NT2/D1 (cell line): ENCODE results near the gene NOL4L.

Experiments used
- DNase-seq: peaks from one replicate; pipeline ENCODE4 v3.0.0-alpha.2; 2011; ENCODE audit warnings: low read depth, low spot score
- H3K27me3 ChIP-seq: 2 replicates; pipeline ENCODE4 v1.6.0; 2011; ENCODE audit warnings: mild to moderate bottlenecking; ENCODE audit not compliant: insufficient read length, insufficient read depth
- H3K36me3 ChIP-seq: 2 replicates; pipeline ENCODE4 v1.6.1; 2011; ENCODE audit warnings: mild to moderate bottlenecking, low read length, mixed read lengths; ENCODE audit not compliant: insufficient read depth, insufficient read length
- H3K4me1 ChIP-seq: 2 replicates; pipeline ENCODE4 v1.5.1; 2011; ENCODE audit not compliant: insufficient read depth, insufficient read length
- H3K4me3 ChIP-seq: 2 replicates; pipeline ENCODE4 v1.5.1; 2011; ENCODE audit warnings: low read depth; ENCODE audit not compliant: insufficient read length
- H3K9ac ChIP-seq: 2 replicates; pipeline ENCODE4 v1.6.0; 2011; ENCODE audit warnings: low read depth; ENCODE audit not compliant: insufficient read length
- H3K9me3 ChIP-seq: 2 replicates; pipeline ENCODE4 v1.5.1; 2011; ENCODE audit warnings: mild to moderate bottlenecking, low read length; ENCODE audit not compliant: insufficient read depth
- SUZ12 ChIP-seq: IDR thresholded peaks from 2 replicates; pipeline ENCODE4 v1.6.1; 2011; ENCODE audit not compliant: insufficient read length, insufficient read depth; ENCODE audit errors: extremely low read depth
- YY1 ChIP-seq: IDR thresholded peaks from 2 replicates; pipeline ENCODE4 v1.6.1; 2011; ENCODE audit not compliant: insufficient read length, insufficient read depth
- ZNF274 ChIP-seq: IDR thresholded peaks from 2 replicates; pipeline ENCODE4 v1.6.1; 2011; ENCODE audit warnings: mild to moderate bottlenecking, low read depth, low read length

NOL4L gene

DNA sequence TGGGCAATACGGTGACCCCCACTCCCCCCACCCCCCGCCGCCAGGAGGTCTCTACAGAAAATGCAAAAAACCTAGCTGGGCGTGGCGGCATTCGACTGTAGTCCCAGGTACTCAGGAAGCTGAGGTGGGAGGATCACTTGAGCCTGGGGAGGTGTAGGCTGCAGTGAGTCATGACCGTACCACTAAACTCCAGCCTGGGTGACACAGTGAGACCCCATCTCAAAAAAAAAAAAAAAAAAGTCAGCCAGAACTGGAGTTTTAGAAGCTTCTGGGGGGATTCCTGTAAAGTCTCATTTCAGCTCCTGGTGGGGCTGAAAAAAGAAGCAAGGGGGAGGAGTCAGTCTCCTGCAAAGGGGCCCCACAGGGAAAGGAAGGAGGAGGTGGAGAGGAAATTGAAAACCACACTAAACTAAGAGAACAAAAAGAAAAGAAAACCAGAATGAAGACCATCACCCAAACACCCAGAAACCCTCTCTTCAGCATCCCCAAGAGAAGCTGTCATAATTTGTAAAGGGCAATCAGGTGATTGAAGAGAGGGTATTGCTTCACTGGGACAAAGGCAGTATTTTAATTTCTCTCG is 50.4 kb downstream of the NOL4L start:
- Histone ChIP-seq H3K27me3 (peaks cover 13% of the 10 kb centered on the region), H3K9me3 (no peaks in the 10 kb centered on the region), H3K4me1 (peaks cover 17% of the 10 kb centered on the region), H3K9ac (no peak overlapping the region), H3K4me3 (no peak overlapping the region), H3K36me3 (no peaks in the 10 kb centered on the region)
- no peak for DNase-seq
- TF ChIP-seq SUZ12 (no peak), ZNF274 (no peak), YY1 (no peak)

GRCh38 chr20:32533732-32534131 is 51.4 kb downstream of the NOL4L start:
- Histone ChIP-seq H3K4me1 (peaks cover 14% of the 10 kb centered on the region), H3K9me3 (no peaks in the 10 kb centered on the region), H3K27me3 (peaks cover 13% of the 10 kb centered on the region), H3K4me3 (no peak overlapping the region), H3K9ac (no peak overlapping the region), H3K36me3 (no peaks in the 10 kb centered on the region)
- DNase-seq = no peak
- TF ChIP-seq ZNF274 = no peak
- no peak for TF ChIP-seq SUZ12
- no peak for TF ChIP-seq YY1

DNA sequence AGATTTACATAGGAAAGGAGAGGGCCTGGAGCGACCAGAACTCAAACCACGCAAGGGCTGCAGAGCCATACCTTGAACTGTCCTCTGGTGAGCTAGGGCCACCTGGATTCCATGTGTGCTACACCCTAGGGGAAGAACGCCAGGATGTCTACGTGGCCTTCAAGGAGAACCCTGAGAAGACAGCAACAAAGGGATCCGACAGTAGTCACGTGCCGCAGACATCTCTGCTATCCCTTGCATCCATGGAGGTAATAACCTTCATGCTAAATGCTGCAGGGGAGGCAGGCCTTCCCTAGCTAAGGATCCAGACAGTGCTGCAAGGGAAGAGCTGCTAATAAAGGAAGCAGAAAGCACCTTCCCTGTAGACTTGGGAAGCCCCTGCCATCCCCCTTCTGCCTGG is 52.9 kb downstream of the NOL4L start:
- TF ChIP-seq SUZ12 (no peak), ZNF274 (no peak), YY1 (no peak)
- DNase-seq = no peak
- Histone ChIP-seq H3K9me3 (no peaks in the 10 kb centered on the region), H3K27me3 (peaks cover 4% of the 10 kb centered on the region), H3K4me1 (peaks cover 18% of the 10 kb centered on the region), H3K36me3 (no peaks in the 10 kb centered on the region), H3K4me3 (no peak overlapping the region), H3K9ac (no peak overlapping the region)

DNA sequence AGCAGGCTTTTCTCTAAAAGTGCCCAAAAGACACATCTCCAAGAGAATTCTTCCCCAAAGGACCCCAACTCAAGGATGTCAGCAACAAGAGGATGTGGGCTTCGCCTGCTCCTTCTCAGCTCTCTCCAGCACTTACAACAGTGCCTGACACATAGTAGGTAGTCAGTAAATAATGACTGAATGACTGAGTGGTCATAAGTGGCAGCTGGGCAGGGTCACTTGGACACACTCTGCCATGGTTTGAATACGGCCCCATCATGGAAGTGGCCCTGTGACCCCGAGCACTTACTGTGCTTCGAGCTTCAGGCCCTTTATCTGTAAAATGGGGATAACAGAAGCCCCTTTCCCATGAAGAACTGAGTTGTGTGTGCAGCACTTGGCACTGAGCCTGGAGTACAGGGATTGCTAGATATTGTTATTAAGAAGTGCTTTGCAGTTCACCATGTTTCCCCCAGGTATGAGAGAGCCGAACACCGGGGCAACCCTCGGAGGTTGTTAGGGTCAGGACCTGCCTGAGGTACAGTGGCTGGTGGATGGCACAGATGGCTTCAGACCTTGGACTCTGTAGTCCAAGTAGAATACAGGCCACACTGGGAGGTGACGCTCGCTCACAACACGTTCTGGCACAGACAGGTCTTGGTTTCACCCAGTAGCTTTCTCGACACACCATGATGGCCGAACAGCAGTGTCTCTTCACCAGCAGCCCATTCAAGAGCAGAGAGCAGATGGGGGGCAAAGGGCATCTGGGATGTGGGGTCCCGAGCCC is 56.0 kb downstream of the NOL4L start:
- no peak for DNase-seq
- peaks cover 10% of the 10 kb centered on the region for H3K4me1 ChIP-seq
- no peak overlapping the region for H3K9ac ChIP-seq
- peaks cover 5% of the 10 kb centered on the region for H3K36me3 ChIP-seq
- H3K27me3 ChIP-seq = no peaks in the 10 kb centered on the region
- no peak overlapping the region for H3K4me3 ChIP-seq
- TF ChIP-seq ZNF274 (no peak), YY1 (no peak), SUZ12 (no peak)
- no peaks in the 10 kb centered on the region for H3K9me3 ChIP-seq

GRCh38 chr20:32528171-32528891 is 56.8 kb downstream of the NOL4L start:
- Histone ChIP-seq H3K36me3 (peaks cover 5% of the 10 kb centered on the region), H3K4me3 (no peak overlapping the region), H3K9me3 (no peaks in the 10 kb centered on the region), H3K27me3 (no peaks in the 10 kb centered on the region), H3K4me1 (peaks cover 16% of the 10 kb centered on the region), H3K9ac (no peak overlapping the region)
- DNase-seq = no peak
- TF ChIP-seq ZNF274 = no peak
- TF ChIP-seq YY1 = no peak
- no peak for TF ChIP-seq SUZ12

- TF ChIP-seq YY1 (no peak), ZNF274 (no peak), SUZ12 (no peak)
- Histone ChIP-seq H3K27me3 (no peaks in the 10 kb centered on the region), H3K4me3 (no peak overlapping the region), H3K4me1 (peaks cover 21% of the 10 kb centered on the region), H3K9ac (no peak overlapping the region), H3K36me3 (peaks cover 5% of the 10 kb centered on the region), H3K9me3 (no peaks in the 10 kb centered on the region)
- no peak for DNase-seq
Observed at GRCh38 chr20:32527447-32528055, 57.6 kb downstream of the NOL4L start.
